HG03457 (cell line): Measurements from ENCODE around the gene AQP6.
"Not testable (repeated sequence)": the region's sequence is repeated elsewhere in the genome, so short reads cannot be mapped to it uniquely, and the experiment has no call there.

Experiments
- ATAC-seq: cut with Tn5 transposase; IDR thresholded peaks from one replicate; pipeline ENCODE4 v1.9.1; 2021; ENCODE audit warnings: moderate number of reproducible peaks; ENCODE audit not compliant: unreplicated experiment

AQP6 gene

GRCh38 chr12:49969027-49969426 lies 3.7 kb upstream of the AQP6 start:
- no peak for ATAC-seq

- no peak for ATAC-seq
Measured at GRCh38 chr12:49969651-49970429, 2.9 kb upstream of the AQP6 start.

GRCh38 chr12:49970658-49971057 lies 2.1 kb upstream of the AQP6 start:
- no peak for ATAC-seq

- no peak for ATAC-seq
Measured at GRCh38 chr12:49971141-49971540, 1.6 kb upstream of the AQP6 start.

- no peak for ATAC-seq
Measured at GRCh38 chr12:49972129-49972528, 618 bp upstream of the AQP6 start.

- ATAC-seq, result no peak
Measured at GRCh38 chr12:49973361-49973830, 649 bp downstream of the AQP6 start.

GRCh38 chr12:49974231-49974675 lies 1.5 kb downstream of the AQP6 start:
- ATAC-seq, result no peak

GRCh38 chr12:49974677-49975317 lies 2.0 kb downstream of the AQP6 start:
- no peak for ATAC-seq

GRCh38 chr12:49975318-49975761 lies 2.6 kb downstream of the AQP6 start:
- ATAC-seq, result no peak

GRCh38 chr12:49976557-49976956 lies 3.8 kb downstream of the AQP6 start:
- ATAC-seq, result no peak

GRCh38 chr12:49978125-49978524 lies 5.4 kb downstream of the AQP6 start:
- ATAC-seq, result no peak

- ATAC-seq, result no peak
Measured at GRCh38 chr12:49979016-49979586, 6.4 kb downstream of the AQP6 start.

- ATAC-seq, result no peak
Measured at GRCh38 chr12:49979791-49980190, 7.0 kb downstream of the AQP6 start.

- ATAC-seq, result no peak
Measured at GRCh38 chr12:49980501-49981349, 8.0 kb downstream of the AQP6 start.

- ATAC-seq, result no peak
Measured at GRCh38 chr12:49982246-49983087, 9.7 kb downstream of the AQP6 start.

- no peak for ATAC-seq
Measured at GRCh38 chr12:49983892-49984291, 11.1 kb downstream of the AQP6 start.

GRCh38 chr12:49984476-49985359 lies 12.0 kb downstream of the AQP6 start:
- ATAC-seq, result no peak

- no peak for ATAC-seq
Measured at GRCh38 chr12:49985981-49986380, 13.2 kb downstream of the AQP6 start.

GRCh38 chr12:49986476-49986875 lies 13.7 kb downstream of the AQP6 start:
- not testable (repeated sequence) for ATAC-seq
